IMR-90 (cell line): ENCODE measurements around the gene RAPGEF2. TPM values are rescaled to one million over a fixed set of nuclear protein-coding genes. Genes with fewer than 3 reads are reported as not detected.

Experiments
- ATAC-seq: fragments of 200-7000 bp; cut with Tn5 transposase; 2 replicates; pipeline ENCODE4 v1.9.1; 2020; ENCODE audit warnings: low read depth, mild to moderate bottlenecking, moderate library complexity
- BruUV-seq: library from RNA; stranded (reverse); fragments of 400-500 nt; replicated peaks from 2 replicates; lab custom pipeline; 2021; lab: Mats Ljungman, UMichigan
- CTCF ChIA-PET: fragments of 300-600 bp; formaldehyde crosslinking; extraction: SDS; loops from one replicate; lab custom pipeline; 2021; ENCODE audit warnings: antibody characterized with exemption; lab: Yijun Ruan, JAX
- POLR2A ChIA-PET: fragments of 300-600 bp; sonication (Branson Sonifier 250); formaldehyde crosslinking; loops from one replicate; lab custom pipeline; 2022; ENCODE audit warnings: antibody characterized with exemption; ENCODE audit not compliant: unreplicated experiment; lab: Charles Lee
- DNase-seq: peaks from one replicate; pipeline ENCODE4 v3.0.0; 2013
- H2AFZ ChIP-seq: replicated peaks from 2 replicates; pipeline ENCODE3; 2013; ENCODE audit warnings: low read length, mild to moderate bottlenecking; ENCODE audit not compliant: poor library complexity
- H2AK5ac ChIP-seq: 2 replicates; pipeline ENCODE4 v1.6.1; 2013; ENCODE audit warnings: low read depth, low read length, inconsistent platforms
- H2AK9ac ChIP-seq: replicated peaks from 2 replicates; pipeline ENCODE3; 2013; ENCODE audit warnings: mild to moderate bottlenecking, low read depth, low read length, moderate library complexity; ENCODE audit not compliant: poor library complexity
- H2BK120ac ChIP-seq: 2 replicates; pipeline ENCODE4 v1.6.1; 2013; ENCODE audit warnings: low read depth, low read length, inconsistent platforms
- H2BK15ac ChIP-seq: 3 replicates; pipeline ENCODE4 v1.6.1; 2013; ENCODE audit warnings: low read depth, low read length, inconsistent platforms
- H2BK20ac ChIP-seq: 2 replicates; pipeline ENCODE4 v1.6.1; 2013; ENCODE audit warnings: low read depth, mild to moderate bottlenecking, inconsistent platforms, low read length, moderate library complexity
- H2BK5ac ChIP-seq: 2 replicates; pipeline ENCODE4 v1.6.1; 2013; ENCODE audit warnings: mild to moderate bottlenecking, low read depth, low read length, inconsistent platforms; ENCODE audit not compliant: poor library complexity, severe bottlenecking
- H3K14ac ChIP-seq: replicated peaks from 2 replicates; pipeline ENCODE4 v1.6.1; 2013; ENCODE audit warnings: low read depth, low read length, inconsistent platforms
- H3K18ac ChIP-seq: 2 replicates; pipeline ENCODE4 v1.6.1; 2013; ENCODE audit warnings: low read depth, low read length, control low read depth
- H3K23ac ChIP-seq: 2 replicates; pipeline ENCODE4 v1.6.1; 2013; ENCODE audit warnings: low read depth, low read length, inconsistent platforms
- H3K27ac ChIP-seq: 2 replicates; pipeline ENCODE4 v1.5.1; 2013; ENCODE audit warnings: mild to moderate bottlenecking, control low read depth, low read length; ENCODE audit not compliant: insufficient read depth
- H3K27me3 ChIP-seq: 2 replicates; pipeline ENCODE4 v1.6.1; 2013; ENCODE audit warnings: low read length; ENCODE audit not compliant: control insufficient read depth, insufficient read depth
- H3K36me3 ChIP-seq: 2 replicates; pipeline ENCODE4 v1.6.1; 2013; ENCODE audit warnings: low read length, mixed read lengths; ENCODE audit not compliant: control insufficient read depth, insufficient read depth
- H3K4ac ChIP-seq: 2 replicates; pipeline ENCODE4 v1.6.1; 2013; ENCODE audit warnings: low read depth, low read length, inconsistent platforms
- H3K4me1 ChIP-seq: 2 replicates; pipeline ENCODE4 v1.6.1; 2013; ENCODE audit warnings: low read length, mixed read lengths; ENCODE audit not compliant: control insufficient read depth, insufficient read depth
- H3K4me2 ChIP-seq: 2 replicates; pipeline ENCODE4 v1.6.1; 2013; ENCODE audit warnings: low read depth, mild to moderate bottlenecking, control low read depth, low read length, moderate library complexity
- H3K4me3 ChIP-seq: 2 replicates; pipeline ENCODE4 v1.5.1; 2013; ENCODE audit warnings: low read depth, mild to moderate bottlenecking, control low read depth, low read length, moderate library complexity; ENCODE audit not compliant: insufficient read depth
- H3K56ac ChIP-seq: 2 replicates; pipeline ENCODE4 v1.6.1; 2013; ENCODE audit warnings: low read length, inconsistent platforms; ENCODE audit not compliant: insufficient read depth; ENCODE audit errors: extremely low read depth
- H3K79me1 ChIP-seq, 2 experiments: 2 replicates each; pipeline ENCODE4 v1.6.1; 2013; ENCODE audit warnings: low read length in 2 of 2, inconsistent platforms in 1 of 2, low read depth in 1 of 2
- H3K9ac ChIP-seq: 2 replicates; pipeline ENCODE4 v1.6.1; 2013; ENCODE audit warnings: low read depth, low read length, control low read depth
- H3K9me1 ChIP-seq: 2 replicates; pipeline ENCODE4 v1.6.1; 2013; ENCODE audit warnings: low read length, inconsistent platforms; ENCODE audit not compliant: insufficient read depth
- H3K9me3 ChIP-seq: 2 replicates; pipeline ENCODE4 v1.6.1; 2013; ENCODE audit warnings: low read length; ENCODE audit not compliant: control insufficient read depth, insufficient read depth
- H4K20me1 ChIP-seq: 2 replicates; pipeline ENCODE4 v1.6.1; 2013; ENCODE audit warnings: low read length, inconsistent platforms; ENCODE audit not compliant: insufficient read depth
- H4K5ac ChIP-seq: 2 replicates; pipeline ENCODE4 v1.6.1; 2013; ENCODE audit warnings: mild to moderate bottlenecking, low read depth, low read length, control low read depth
- H4K8ac ChIP-seq, 2 experiments: 2 replicates each; pipeline ENCODE4 v1.6.1; 2013; ENCODE audit warnings: low read depth in 2 of 2, low read length in 2 of 2, control low read depth in 1 of 2, inconsistent platforms in 1 of 2
- H4K91ac ChIP-seq: 2 replicates; pipeline ENCODE4 v1.6.1; 2013; ENCODE audit warnings: low read depth, low read length, inconsistent platforms; ENCODE audit not compliant: insufficient read depth
- BHLHE40 ChIP-seq: fragments of 150-350 bp; IDR thresholded peaks from 2 replicates; pipeline ENCODE4 v1.6.1; 2016; ENCODE audit warnings: mild to moderate bottlenecking, low read depth, low read length
- CEBPB ChIP-seq: IDR thresholded peaks from 2 replicates; pipeline ENCODE4 v1.6.1; 2012; ENCODE audit warnings: low read depth, low read length, improper control_type of control experiment
- CHD1 ChIP-seq: IDR thresholded peaks from 2 replicates; pipeline ENCODE4 v1.6.1; 2012; ENCODE audit warnings: low read depth, low read length, improper control_type of control experiment
- CTCF ChIP-seq: conservative IDR thresholded peaks from 2 replicates; pipeline ENCODE4 v1.5.1; 2012; ENCODE audit warnings: mild to moderate bottlenecking, low read depth, low read length, improper control_type of control experiment
- FOS ChIP-seq: fragments of 150-350 bp; IDR thresholded peaks from 2 replicates; pipeline ENCODE4 v1.6.1; 2016; ENCODE audit warnings: low read depth, low read length
- MAFK ChIP-seq: IDR thresholded peaks from 2 replicates; pipeline ENCODE4 v1.6.1; 2012; ENCODE audit warnings: low read depth, low read length, improper control_type of control experiment
- MAZ ChIP-seq: IDR thresholded peaks from 2 replicates; pipeline ENCODE4 v1.6.1; 2012; ENCODE audit warnings: low read depth, mild to moderate bottlenecking, low read length, improper control_type of control experiment, moderate library complexity, borderline replicate concordance
- MXI1 ChIP-seq: IDR thresholded peaks from 2 replicates; pipeline ENCODE4 v1.6.1; 2012; ENCODE audit warnings: low read depth, mild to moderate bottlenecking, low read length, moderate library complexity, borderline replicate concordance
- NFE2L2 ChIP-seq: fragments of 150-350 bp; IDR thresholded peaks from 2 replicates; pipeline ENCODE4 v1.6.1; 2016; ENCODE audit warnings: low read depth, mild to moderate bottlenecking, low read length
- POLR2A ChIP-seq: IDR thresholded peaks from 2 replicates; pipeline ENCODE4 v1.6.1; 2012; ENCODE audit warnings: mild to moderate bottlenecking, low read depth, low read length
- RAD21 ChIP-seq: IDR thresholded peaks from 2 replicates; pipeline ENCODE4 v1.6.1; 2012; ENCODE audit warnings: low read length, improper control_type of control experiment
- RCOR1 ChIP-seq: IDR thresholded peaks from 2 replicates; pipeline ENCODE4 v1.6.1; 2012; ENCODE audit warnings: mild to moderate bottlenecking, low read length, improper control_type of control experiment; ENCODE audit not compliant: insufficient replicate concordance
- RFX5 ChIP-seq: IDR thresholded peaks from 2 replicates; pipeline ENCODE4 v1.8.0; 2012; ENCODE audit warnings: low read depth, mild to moderate bottlenecking, low read length, moderate library complexity
- SMC3 ChIP-seq: fragments of 150-350 bp; IDR thresholded peaks from 2 replicates; pipeline ENCODE4 v1.6.1; 2016; ENCODE audit warnings: low read depth, mild to moderate bottlenecking, antibody characterized with exemption, low read length, moderate library complexity
- USF2 ChIP-seq: fragments of 150-350 bp; IDR thresholded peaks from 2 replicates; pipeline ENCODE4 v1.6.1; 2017; ENCODE audit warnings: mild to moderate bottlenecking, antibody characterized with exemption, low read length, low read depth
- WGBS, 2 experiments: methylation state at CpG; one replicate each; pipeline versions ENCODE4 v1.1.5 to v1.1.7; 2013; ENCODE audit warnings: missing lambda C conversion rate in 2 of 2; ENCODE audit not compliant: insufficient read length in 1 of 2; ENCODE audit errors: extremely low coverage in 2 of 2; 5-methylcytosine and 5-hydroxymethylcytosine counted together
- dilution Hi-C: fragments of 300-500 bp; cut with HindIII; formaldehyde crosslinking; loops from one replicate; pipeline ENCODE4 v1.14.3; 2018; ENCODE audit warnings: low sequenced_read_pairs; ENCODE audit not compliant: unreplicated experiment
- in situ Hi-C: fragments of 300-500 bp; cut with MboI; formaldehyde crosslinking; loops from 3 replicates; pipeline ENCODE4 v1.14.3; 2019; ENCODE audit warnings: low sequenced_read_pairs, inconsistent platforms, mixed read lengths
- intact Hi-C: fragments of 100-400 bp; cut with micrococcal nuclease; formaldehyde crosslinking; loops from 2 replicates; pipeline ENCODE4 v1.10.0; 2022
- polyA plus RNA-seq, 3 experiments: library from polyadenylated mRNA; depleted of rRNA; stranded (reverse); fragments of >200 nt; gene quantifications; 2 replicates each; pipeline ENCODE4 v1.2.3, GENCODE V29; 2012; ENCODE audit warnings: low replicate concordance in 1 of 3
- total RNA-seq: library from RNA; depleted of rRNA; stranded (reverse); fragments of >200 nt; gene quantifications from 2 replicates; pipeline ENCODE4 v1.2.3, GENCODE V29; 2012
- TF ChIP-seq, protein P1 (sequence below): fragments of 150-350 bp; IDR thresholded peaks from 2 replicates; pipeline ENCODE4 v1.6.1; 2016; ENCODE audit warnings: low read depth, mild to moderate bottlenecking, low read length, moderate library complexity, borderline replicate concordance

RAPGEF2 gene
- total and polyA plus RNA-seq, 2 of the 4 experiments (the other 2 are of a cell fraction) = 27.6 to 109 TPM

- TF ChIP-seq SMC3 = no peak
- TF ChIP-seq BHLHE40 = no peak
- TF ChIP-seq USF2 = no peak
- no peak for TF ChIP-seq CTCF
- TF ChIP-seq POLR2A = no peak
- TF ChIP-seq CHD1 = no peak
- no peak for TF ChIP-seq MAFK
- no peak for TF ChIP-seq FOS
- TF ChIP-seq NFE2L2 = no peak
- no peak for TF ChIP-seq RCOR1
- no peak for TF ChIP-seq RFX5
- no peak for TF ChIP-seq MAZ
- no peak for TF ChIP-seq MXI1
- TF ChIP-seq CEBPB = no peak
- TF ChIP-seq RAD21 = no peak
- TF ChIP-seq, protein P1, sequence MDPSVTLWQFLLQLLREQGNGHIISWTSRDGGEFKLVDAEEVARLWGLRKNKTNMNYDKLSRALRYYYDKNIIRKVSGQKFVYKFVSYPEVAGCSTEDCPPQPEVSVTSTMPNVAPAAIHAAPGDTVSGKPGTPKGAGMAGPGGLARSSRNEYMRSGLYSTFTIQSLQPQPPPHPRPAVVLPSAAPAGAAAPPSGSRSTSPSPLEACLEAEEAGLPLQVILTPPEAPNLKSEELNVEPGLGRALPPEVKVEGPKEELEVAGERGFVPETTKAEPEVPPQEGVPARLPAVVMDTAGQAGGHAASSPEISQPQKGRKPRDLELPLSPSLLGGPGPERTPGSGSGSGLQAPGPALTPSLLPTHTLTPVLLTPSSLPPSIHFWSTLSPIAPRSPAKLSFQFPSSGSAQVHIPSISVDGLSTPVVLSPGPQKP = no peak
Observed at GRCh38 chr4:159188646-159189045, 85.8 kb downstream of the RAPGEF2 start.

More at GRCh38 chr4:159188646-159189045, 85.8 kb downstream of the RAPGEF2 start:
- Histone ChIP-seq H2AFZ (no peak overlapping the region), H2AK9ac (no peak overlapping the region), H4K20me1 (no peaks in the 10 kb centered on the region), H3K9ac (no peak overlapping the region), H3K4me1 (peaks cover 6% of the 10 kb centered on the region), H3K27ac (no peak overlapping the region), H3K9me3 (no peaks in the 10 kb centered on the region), H3K4me2 (no peak overlapping the region), H3K9me1 (no peaks in the 10 kb centered on the region), H3K18ac (no peak overlapping the region), H3K27me3 (no peaks in the 10 kb centered on the region), H4K91ac (no peak overlapping the region), H3K14ac (no peak overlapping the region), H3K4ac (no peak overlapping the region), H2BK15ac (no peak overlapping the region), H4K5ac (no peak overlapping the region), H2BK20ac (no peak overlapping the region), H4K8ac (no peak overlapping the region), H3K36me3 (no peaks in the 10 kb centered on the region), H3K79me1 (peaks cover 7 to 16% of the 10 kb centered on the region in 2 experiments; a peak in 3 of 4 replicates), H3K23ac (no peak overlapping the region), H2AK5ac (no peak overlapping the region), H2BK120ac (no peak overlapping the region), H2BK5ac (no peak overlapping the region), H3K56ac (no peak overlapping the region), H3K4me3 (no peak overlapping the region)
- BruUV-seq = no TSS peak
- dilution Hi-C loops = no loop called here
- intact Hi-C loops = no loop called here
- ATAC-seq (no peak), DNase-seq (no peak)
- CTCF ChIA-PET = no interaction called here
- POLR2A ChIA-PET = no interaction called here
- in situ Hi-C loops = loop anchor here (25.0 kb wide), 1 partner anchor 926 kb away; no protein-coding TSS in a partner anchor
- no CpG with 5 or more reads among the region's 1 CpG for WGBS, 2 experiments
